Left renal cortex interstitium (tissue), 4 donors: ENCODE measurements around the gene SLC6A19. TPM values are rescaled to one million over a fixed set of nuclear protein-coding genes. Genes with fewer than 3 reads are reported as not detected.

Experiments
- DNase-seq, 4 donors: peaks; one replicate each; pipeline ENCODE4 v3.0.0-alpha.2; 2013; ENCODE audit warnings: low read depth in 4 of 4, low spot score in 2 of 4, missing footprints in 1 of 4
- polyA plus RNA-seq, 4 donors: library from polyadenylated mRNA; unstranded; fragments of 120-200 nt; gene quantifications; one replicate each; pipeline ENCODE4 v1.2.1, GENCODE V29; 2013; ENCODE audit not compliant: insufficient read length in 4 of 4

SLC6A19 gene
- polyA plus RNA-seq, 4 donors = 35.4 to 76.4 (median 59.7) TPM

- DNase-seq = no peak
Measured at GRCh38 chr5:1205255-1206180, 4.1 kb downstream of the SLC6A19 start.

- DNase-seq = no peak
Measured at GRCh38 chr5:1206521-1207412, 5.4 kb downstream of the SLC6A19 start.

GRCh38 chr5:1207555-1207954 lies 6.2 kb downstream of the SLC6A19 start:
- DNase-seq = no peak

GRCh38 chr5:1208221-1208742 lies 6.9 kb downstream of the SLC6A19 start:
- DNase-seq = no peak

GRCh38 chr5:1208743-1209488 lies 7.5 kb downstream of the SLC6A19 start:
- peak in 1 of 4 donors; percentile 70 for DNase-seq

- DNase-seq = no peak
Measured at GRCh38 chr5:1209489-1209852, 8.1 kb downstream of the SLC6A19 start.

GRCh38 chr5:1209896-1210776 lies 8.7 kb downstream of the SLC6A19 start:
- DNase-seq = no peak

GRCh38 chr5:1210832-1211251 lies 9.4 kb downstream of the SLC6A19 start:
- no peak for DNase-seq

GRCh38 chr5:1211701-1212100 lies 10.3 kb downstream of the SLC6A19 start:
- DNase-seq = no peak

GRCh38 chr5:1212271-1212670 lies 10.9 kb downstream of the SLC6A19 start:
- DNase-seq = no peak

GRCh38 chr5:1212881-1213280 lies 11.5 kb downstream of the SLC6A19 start:
- DNase-seq = no peak

- no peak for DNase-seq
Measured at GRCh38 chr5:1213508-1214162, 12.2 kb downstream of the SLC6A19 start.

GRCh38 chr5:1214163-1214935 lies 13.0 kb downstream of the SLC6A19 start:
- DNase-seq = no peak

GRCh38 chr5:1214936-1215220 lies 13.5 kb downstream of the SLC6A19 start:
- no peak for DNase-seq

GRCh38 chr5:1215320-1216096 lies 14.1 kb downstream of the SLC6A19 start:
- no peak for DNase-seq

- DNase-seq = no peak
Measured at GRCh38 chr5:1216211-1216917, 15.0 kb downstream of the SLC6A19 start.

- DNase-seq = no peak
Measured at GRCh38 chr5:1216918-1217295, 15.5 kb downstream of the SLC6A19 start.
